Peyer's patch (tissue), 4 donors: ENCODE measurements around the gene ZXDC. TPM values are rescaled to one million over a fixed set of nuclear protein-coding genes. Genes with fewer than 3 reads are reported as not detected.

Source experiments
- DNase-seq, 3 donors: peaks; one replicate each; pipeline ENCODE4 v3.0.0-alpha.2; 2017 to 2019
- H3K27ac ChIP-seq, 4 donors: fragments of 200-600 bp; sonication (generic); one replicate each; pipeline ENCODE4 v1.5.1; 2016 to 2019
- H3K27me3 ChIP-seq, 2 donors: fragments of 200-600 bp; sonication (generic); one replicate each; pipeline ENCODE4 v1.5.1; 2019
- H3K36me3 ChIP-seq, 3 donors: fragments of 200-600 bp; sonication (generic); one replicate each; pipeline ENCODE4 v1.5.1; 2016 to 2019
- H3K4me1 ChIP-seq, 4 donors: fragments of 200-600 bp; sonication (generic); one replicate each; pipeline ENCODE4 v1.5.1; 2016 to 2019
- H3K4me3 ChIP-seq, 4 donors: fragments of 200-600 bp; sonication (generic); 1 replicate in 3 of 4; 2 replicates in 1 of 4; pipeline ENCODE4 v1.5.1; 2016 to 2019; ENCODE audit warnings: mild to moderate bottlenecking in 1 of 4
- H3K9me3 ChIP-seq, 4 donors: fragments of 200-600 bp; sonication (generic); one replicate each; pipeline ENCODE4 v1.5.1; 2016 to 2019; ENCODE audit warnings: mild to moderate bottlenecking in 1 of 4
- CTCF ChIP-seq, 6 experiments: fragments of 450-650 bp in 4 of 6; fragments of 200-600 bp in 2 of 6; sonication (generic) in 1 of 6; IDR thresholded peaks; one replicate each; pipeline ENCODE4 v1.5.1; 2017 to 2019; ENCODE audit warnings: antibody characterized with exemption in 6 of 6, mild to moderate bottlenecking in 3 of 6, moderate library complexity in 1 of 6
- POLR2A ChIP-seq, 2 donors: fragments of 450-650 bp; IDR thresholded peaks; one replicate each; pipeline ENCODE4 v1.5.1; 2017; ENCODE audit warnings: antibody characterized with exemption in 2 of 2, mild to moderate bottlenecking in 2 of 2, moderate library complexity in 2 of 2
- total RNA-seq, 4 donors: library from RNA; depleted of rRNA; stranded (reverse); fragments of >200 nt; gene quantifications; one replicate each; pipeline ENCODE4 v1.1.0, GENCODE V29; 2016

The ZXDC gene
- total RNA-seq, 4 donors from 2014 or later, result 44.1 to 99.8 (median 67.5) TPM

GRCh38 chr3:126448136-126448892 lies 27.4 kb downstream of the ZXDC start:
- Histone ChIP-seq H3K4me1 (no peaks in the 10 kb centered on the region), H3K36me3 (peaks cover 0 to 48% (median 0%) of the 10 kb centered on the region in 3 donors), H3K4me3 (no peak overlapping the region), H3K27ac (no peak overlapping the region), H3K9me3 (no peaks in the 10 kb centered on the region), H3K27me3 (no peaks in the 10 kb centered on the region)
- DNase-seq, result no peak
- TF ChIP-seq POLR2A (IDR thresholded peaks at IDR 0.05) (no peak), CTCF (IDR thresholded peaks at IDR 0.05) (no peak)

GRCh38 chr3:126447456-126448106 lies 28.1 kb downstream of the ZXDC start:
- DNase-seq, result no peak
- Histone ChIP-seq H3K4me1 (no peaks in the 10 kb centered on the region), H3K27ac (no peak overlapping the region), H3K36me3 (peaks cover 0 to 48% (median 0%) of the 10 kb centered on the region in 3 donors), H3K27me3 (no peaks in the 10 kb centered on the region), H3K9me3 (no peaks in the 10 kb centered on the region), H3K4me3 (no peak overlapping the region)
- no peak for TF ChIP-seq POLR2A (IDR thresholded peaks at IDR 0.05)
- TF ChIP-seq CTCF (IDR thresholded peaks at IDR 0.05), result no peak

GRCh38 chr3:126446791-126447190 lies 28.9 kb downstream of the ZXDC start:
- Histone ChIP-seq H3K27ac (no peak overlapping the region), H3K27me3 (no peaks in the 10 kb centered on the region), H3K9me3 (no peaks in the 10 kb centered on the region), H3K4me1 (no peaks in the 10 kb centered on the region), H3K36me3 (peaks cover 0 to 44% (median 0%) of the 10 kb centered on the region in 3 donors), H3K4me3 (no peak overlapping the region)
- no peak for DNase-seq
- TF ChIP-seq CTCF (IDR thresholded peaks at IDR 0.05), result no peak
- no peak for TF ChIP-seq POLR2A (IDR thresholded peaks at IDR 0.05)

GRCh38 chr3:126446301-126446700 lies 29.4 kb downstream of the ZXDC start:
- DNase-seq, result peak in 2 of 3 donors; percentile 23 to 36
- Histone ChIP-seq H3K27me3 (no peaks in the 10 kb centered on the region), H3K9me3 (no peaks in the 10 kb centered on the region), H3K4me3 (no peak overlapping the region), H3K36me3 (peaks cover 0 to 44% (median 0%) of the 10 kb centered on the region in 3 donors), H3K27ac (no peak overlapping the region), H3K4me1 (no peaks in the 10 kb centered on the region)
- TF ChIP-seq POLR2A (IDR thresholded peaks at IDR 0.05) (no peak), CTCF (IDR thresholded peaks at IDR 0.05) (no peak)

- Histone ChIP-seq H3K4me1 (no peaks in the 10 kb centered on the region), H3K4me3 (no peak overlapping the region), H3K27me3 (no peaks in the 10 kb centered on the region), H3K9me3 (no peaks in the 10 kb centered on the region), H3K27ac (no peak overlapping the region), H3K36me3 (peaks cover 0 to 38% (median 0%) of the 10 kb centered on the region in 3 donors)
- TF ChIP-seq CTCF (IDR thresholded peaks at IDR 0.05) (no peak), POLR2A (IDR thresholded peaks at IDR 0.05) (no peak)
- DNase-seq, result peak in 1 of 3 donors; percentile 34
Measured at GRCh38 chr3:126445506-126445905, 30.2 kb downstream of the ZXDC start.
